Fibroblast of mammary gland (primary cell): ENCODE results near the gene GLIS1.
A peak's percentile ranks its signal among the peaks of the same experiment; 100 is the strongest.

Experiments
- DNase-seq: peaks from one replicate; pipeline ENCODE4 v3.0.0-alpha.2; 2010; ENCODE audit warnings: low read depth
- H3K4me3 ChIP-seq: 2 replicates; pipeline ENCODE4 v1.5.1; 2011; ENCODE audit warnings: low read depth, mild to moderate bottlenecking, low read length, moderate library complexity; ENCODE audit not compliant: control insufficient read depth
- TF ChIP-seq, protein P1 (sequence below): conservative IDR thresholded peaks from 2 replicates; pipeline ENCODE4 v1.5.1; 2011; ENCODE audit warnings: low read depth, low read length, inconsistent platforms; ENCODE audit not compliant: control insufficient read depth, insufficient read depth

GLIS1 gene

GRCh38 chr1:53669621-53670191 is 69.3 kb downstream of the GLIS1 start:
- TF ChIP-seq, protein P1, sequence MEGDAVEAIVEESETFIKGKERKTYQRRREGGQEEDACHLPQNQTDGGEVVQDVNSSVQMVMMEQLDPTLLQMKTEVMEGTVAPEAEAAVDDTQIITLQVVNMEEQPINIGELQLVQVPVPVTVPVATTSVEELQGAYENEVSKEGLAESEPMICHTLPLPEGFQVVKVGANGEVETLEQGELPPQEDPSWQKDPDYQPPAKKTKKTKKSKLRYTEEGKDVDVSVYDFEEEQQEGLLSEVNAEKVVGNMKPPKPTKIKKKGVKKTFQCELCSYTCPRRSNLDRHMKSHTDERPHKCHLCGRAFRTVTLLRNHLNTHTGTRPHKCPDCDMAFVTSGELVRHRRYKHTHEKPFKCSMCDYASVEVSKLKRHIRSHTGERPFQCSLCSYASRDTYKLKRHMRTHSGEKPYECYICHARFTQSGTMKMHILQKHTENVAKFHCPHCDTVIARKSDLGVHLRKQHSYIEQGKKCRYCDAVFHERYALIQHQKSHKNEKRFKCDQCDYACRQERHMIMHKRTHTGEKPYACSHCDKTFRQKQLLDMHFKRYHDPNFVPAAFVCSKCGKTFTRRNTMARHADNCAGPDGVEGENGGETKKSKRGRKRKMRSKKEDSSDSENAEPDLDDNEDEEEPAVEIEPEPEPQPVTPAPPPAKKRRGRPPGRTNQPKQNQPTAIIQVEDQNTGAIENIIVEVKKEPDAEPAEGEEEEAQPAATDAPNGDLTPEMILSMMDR: no peak
- H3K4me3 ChIP-seq: no peak overlapping the region

DNA sequence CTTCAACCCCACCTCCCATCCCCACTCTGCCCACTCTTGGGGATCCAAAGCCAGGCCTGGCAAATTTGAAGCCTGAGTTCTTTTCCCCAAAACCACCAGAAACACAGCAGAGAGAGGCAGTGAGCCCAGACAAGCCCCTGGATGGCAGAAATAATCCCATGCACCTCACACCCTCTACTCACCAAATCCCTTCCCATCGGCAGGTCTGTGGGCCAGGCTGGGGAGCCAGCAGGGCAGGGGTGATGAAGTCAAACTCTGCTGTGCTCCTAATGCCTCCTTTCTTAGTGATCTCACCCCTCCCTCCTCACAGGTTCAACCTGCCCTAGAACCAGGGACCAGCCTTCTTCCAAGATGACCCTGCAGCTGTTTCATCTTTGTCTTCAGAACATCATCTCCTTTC is 72.4 kb downstream of the GLIS1 start:
- H3K4me3 ChIP-seq: no peak overlapping the region
- DNase-seq: no peak
- TF ChIP-seq, protein P1: no peak

More at GRCh38 chr1:53669621-53670191, 69.3 kb downstream of the GLIS1 start:
- no peak for DNase-seq

DNA sequence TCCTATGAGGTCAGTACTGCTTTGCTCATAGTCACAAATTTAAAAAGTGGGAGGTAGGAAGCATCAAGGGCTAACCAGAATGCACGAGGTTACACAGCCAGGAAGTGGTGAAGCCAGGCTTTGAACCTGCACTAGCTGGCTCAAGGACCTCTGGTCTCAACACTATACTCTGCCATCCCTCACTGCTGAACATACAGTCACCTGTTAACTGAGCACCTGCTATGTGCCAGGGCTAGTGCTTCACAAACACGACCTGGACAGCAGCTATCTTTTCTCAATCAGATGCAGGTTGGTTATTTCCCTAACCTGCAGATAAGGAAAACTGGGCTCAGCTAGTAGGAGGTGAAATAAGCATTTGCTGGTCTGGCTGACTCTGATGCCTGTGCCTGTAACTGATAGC is 73.0 kb downstream of the GLIS1 start:
- H3K4me3 ChIP-seq: no peak overlapping the region
- no peak for DNase-seq
- TF ChIP-seq, protein P1: no peak

GRCh38 chr1:53663529-53664300 is 75.2 kb downstream of the GLIS1 start:
- TF ChIP-seq, protein P1: no peak
- DNase-seq: peak; percentile 27
- H3K4me3 ChIP-seq: no peak overlapping the region

DNA sequence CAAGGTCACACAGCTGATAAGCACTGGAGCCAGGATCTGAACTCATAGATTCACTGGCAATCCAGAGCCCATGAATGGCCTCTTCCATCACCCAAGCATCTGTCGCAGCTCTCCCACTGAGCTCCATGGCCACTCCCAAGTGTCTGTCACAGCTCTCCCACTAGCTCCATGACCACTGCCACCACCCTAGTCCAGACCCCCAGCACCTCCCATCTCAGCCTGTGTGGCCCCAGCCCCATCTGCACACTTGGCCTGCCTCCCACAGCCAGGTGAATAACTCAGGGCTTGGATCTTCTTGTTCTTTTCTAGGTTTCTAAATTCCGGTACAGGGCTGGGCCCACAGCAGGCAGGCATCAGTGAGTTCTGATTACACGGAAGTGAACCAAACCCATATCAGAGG is 76.0 kb downstream of the GLIS1 start:
- DNase-seq: no peak
- no peak overlapping the region for H3K4me3 ChIP-seq
- TF ChIP-seq, protein P1: no peak

DNA sequence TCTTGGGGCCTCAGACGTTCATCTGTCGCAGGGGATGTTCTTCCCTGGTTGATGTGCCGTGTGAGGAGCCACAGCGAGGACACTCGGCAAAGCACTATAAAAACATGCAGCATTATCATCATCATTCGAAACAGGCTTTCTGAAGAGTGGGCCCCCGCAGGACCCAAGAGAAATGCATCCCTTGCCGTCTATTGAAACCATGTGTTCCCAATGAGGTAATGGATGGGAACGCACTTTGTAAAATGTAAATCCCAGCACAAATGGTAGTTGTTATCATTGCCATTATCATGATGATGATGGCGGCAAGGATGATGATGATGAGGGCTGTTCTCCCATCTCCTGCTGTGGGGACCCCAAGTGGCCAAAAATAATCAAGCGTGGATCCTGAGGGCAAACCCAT is 76.8 kb downstream of the GLIS1 start:
- DNase-seq: no peak
- H3K4me3 ChIP-seq: no peak overlapping the region

More for the DNA sequence above, 76.8 kb downstream of the GLIS1 start:
- TF ChIP-seq, protein P1: no peak
